HepG2 (cell line): ENCODE results near the gene RAPGEF6. TPM values are rescaled to one million over a fixed set of nuclear protein-coding genes. Genes with fewer than 3 reads are reported as not detected.
A peak's percentile ranks its signal among the peaks of the same experiment; 100 is the strongest.

Source experiments
- ATAC-seq: fragments of 200-7000 bp; cut with Tn5 transposase; 3 replicates; pipeline ENCODE4 v1.9.1; 2020; ENCODE audit warnings: mild to moderate bottlenecking, moderate library complexity
- BruUV-seq: library from RNA; stranded (reverse); fragments of 400-500 nt; replicated peaks from 2 replicates; lab custom pipeline; 2021; lab: Mats Ljungman, UMichigan
- CTCF ChIA-PET: fragments of 300-600 bp; formaldehyde crosslinking; extraction: SDS; loops from one replicate; lab custom pipeline; 2021; ENCODE audit warnings: low total read pairs, inconsistent platforms, low intra/inter-chr PET ratio; lab: Yijun Ruan, JAX
- POLR2A ChIA-PET: fragments of 350-600 bp; sonication (Branson Sonifier 250); formaldehyde crosslinking; loops from one replicate; lab custom pipeline; 2020; ENCODE audit warnings: antibody characterized with exemption, inconsistent platforms; lab: Yijun Ruan, JAX
- DNase-seq: peaks from one replicate; pipeline ENCODE4 v3.0.0-alpha.2; 2015; ENCODE audit warnings: low spot score
- FAIRE-seq: peaks from 3 replicates; lab custom pipeline; 2011; peaks lifted over from hg19 to GRCh38; lab: Jason Lieb, UNC
- H2AFZ ChIP-seq: one replicate; pipeline ENCODE4 v1.6.1; 2011; ENCODE audit warnings: low read length, inconsistent platforms
- H3K27ac ChIP-seq: fragments of 300-600 bp; 3 replicates; pipeline ENCODE4 v1.8.0; 2011; ENCODE audit warnings: mixed run types, mild to moderate bottlenecking, mixed read lengths, low read length, inconsistent platforms; ENCODE audit not compliant: insufficient read depth; ENCODE audit errors: extremely low read length
- H3K27me3 ChIP-seq, 2 experiments: fragments of 200-600 bp in 1 of 2; 2 replicates in 1 of 2; 3 replicates in 1 of 2; pipeline versions ENCODE4 v1.6.0 to v1.8.0; 2011; ENCODE audit warnings: low read length in 2 of 2, mild to moderate bottlenecking in 2 of 2, moderate library complexity in 2 of 2, inconsistent platforms in 1 of 2; ENCODE audit not compliant: insufficient read depth in 2 of 2, control insufficient read depth in 1 of 2
- H3K36me3 ChIP-seq, 2 experiments: fragments of 200-600 bp in 1 of 2; replicated peaks in 1 of 2; 2 replicates in 1 of 2; 3 replicates in 1 of 2; pipeline versions ENCODE4 v1.5.1 to v1.8.0; 2011; ENCODE audit warnings: low read length in 2 of 2, inconsistent platforms in 1 of 2; ENCODE audit not compliant: insufficient read depth in 2 of 2, control insufficient read depth in 1 of 2
- H3K4me1 ChIP-seq: 2 replicates; pipeline ENCODE4 v1.5.1; 2012; ENCODE audit warnings: low read length, inconsistent platforms; ENCODE audit not compliant: insufficient read depth
- H3K4me2 ChIP-seq: 2 replicates; pipeline ENCODE4 v1.6.0; 2011; ENCODE audit warnings: low read depth, low read length, inconsistent platforms
- H3K4me3 ChIP-seq, 3 experiments: fragments of 200-600 bp in 1 of 3; sonication (generic), shearing (Covaris generic) in 1 of 3; replicated peaks in 1 of 3; 2 replicates each; pipeline ENCODE4 v1.5.1; 2011 to 2016; ENCODE audit warnings: low read length in 3 of 3, inconsistent platforms in 2 of 3, low read depth in 2 of 3, mild to moderate bottlenecking in 2 of 3, control low read depth in 1 of 3, mixed read lengths in 1 of 3; ENCODE audit not compliant: insufficient read depth in 1 of 3
- H3K79me2 ChIP-seq: one replicate; pipeline ENCODE4 v1.6.1; 2011; ENCODE audit warnings: low read length, inconsistent platforms; ENCODE audit not compliant: insufficient read depth
- H3K9ac ChIP-seq: 2 replicates; pipeline ENCODE4 v1.6.0; 2011; ENCODE audit warnings: mild to moderate bottlenecking, low read depth, low read length, inconsistent platforms; ENCODE audit not compliant: insufficient read depth
- H3K9me3 ChIP-seq: 2 replicates; pipeline ENCODE4 v1.5.1; 2012; ENCODE audit warnings: mild to moderate bottlenecking, low read length
- H4K20me1 ChIP-seq: 2 replicates; pipeline ENCODE4 v1.6.0; 2011; ENCODE audit warnings: inconsistent platforms, mild to moderate bottlenecking, low read length, moderate library complexity; ENCODE audit not compliant: insufficient read depth
- GFI1 ChIP-seq: sonication (generic); formaldehyde crosslinking; IDR thresholded peaks from 2 replicates; pipeline ENCODE4 v1.5.0; 2020; ENCODE audit warnings: missing genetic modification reagents, mild to moderate bottlenecking, borderline replicate concordance
- PLSCR1 ChIP-seq: sonication (generic); formaldehyde crosslinking; IDR thresholded peaks from 2 replicates; pipeline ENCODE4 v1.5.0; 2020; ENCODE audit warnings: missing genetic modification reagents, mild to moderate bottlenecking, borderline replicate concordance
- ZNF121 ChIP-seq: sonication (generic); formaldehyde crosslinking; IDR thresholded peaks from 2 replicates; pipeline ENCODE4 v1.5.0; 2020; ENCODE audit warnings: mild to moderate bottlenecking, missing genetic modification reagents
- ZNF770 ChIP-seq: sonication (generic); formaldehyde crosslinking; IDR thresholded peaks from 2 replicates; pipeline ENCODE4 v1.5.0; 2020; ENCODE audit warnings: mild to moderate bottlenecking, missing genetic modification reagents
- WGBS: methylation state at CpG from one replicate; pipeline ENCODE4 v1.1.6; 2017; ENCODE audit warnings: low lambda C conversion rate; 5-methylcytosine and 5-hydroxymethylcytosine counted together
- in situ Hi-C: cut with HindIII; loops from 2 replicates; pipeline ENCODE4 v1.10.0; 2017; ENCODE audit warnings: low pct_unique_long_range_greater_than_20kb; ENCODE audit not compliant: extremely low pct_ligation_motif_present
- intact Hi-C: fragments of 100-400 bp; cut with micrococcal nuclease; formaldehyde crosslinking; loops from one replicate; pipeline ENCODE4 v1.10.0; 2022; ENCODE audit not compliant: unreplicated experiment
- polyA plus RNA-seq, 8 experiments: library from polyadenylated mRNA; depleted of rRNA in 3 of 8; stranded (reverse) in 7 of 8; unstranded in 1 of 8; fragments of >200 nt; fragmentation: Illumina TruSeq in 4 of 8; extraction: Trizol in 4 of 8; gene quantifications; 2 replicates each; pipeline versions ENCODE4 v1.2.1 to v1.2.3, GENCODE V29; 2011 to 2016; ENCODE audit warnings: low read depth in 4 of 8, missing spikeins in 1 of 8, mixed read lengths in 1 of 8; ENCODE audit not compliant: insufficient read depth in 1 of 8
- total RNA-seq, 5 experiments: library from RNA; depleted of rRNA; stranded (reverse); fragments of >200 nt; fragmentation: Illumina TruSeq; extraction: Trizol; gene quantifications; 2 replicates each; pipeline ENCODE4 v1.2.3, GENCODE V29; 2016; ENCODE audit warnings: low read depth in 1 of 5

RAPGEF6 gene
- total and polyA plus RNA-seq, 2 of the 13 experiments (the other 11 are each of a cell fraction or from before 2014, with no cell fraction given) = 7.7 to 24.6 TPM

- WGBS = 87% methylated on average over 11 of the region's 11 CpGs
- FAIRE-seq (no peak), DNase-seq (no peak), ATAC-seq (no peak)
- Histone ChIP-seq H3K27me3 (no peaks in the 10 kb centered on the region), H4K20me1 (peaks cover 2% of the 10 kb centered on the region; the same call in 1 of the 2 replicates), H3K4me1 (peaks cover 67% of the 10 kb centered on the region), H3K79me2 (peaks cover 99% of the 10 kb centered on the region), H3K4me2 (no peak overlapping the region), H3K9ac (no peak overlapping the region), H3K9me3 (no peaks in the 10 kb centered on the region), H3K36me3 (peaks cover 1 to 3% of the 10 kb centered on the region in 2 experiments; a peak in 1 of 5 replicates), H3K4me3 (no peak overlapping the region), H3K27ac (no peak overlapping the region), H2AFZ (no peak overlapping the region)
- POLR2A ChIA-PET = no interaction called here
- TF ChIP-seq ZNF770 (CRISPR knock-in tag) (peak; percentile 41; the same call in 1 of the 2 replicates), PLSCR1 (no peak), GFI1 (CRISPR knock-in tag) (no peak), ZNF121 (peak; percentile 25; the same call in 1 of the 2 replicates)
- CTCF ChIA-PET = no interaction called here
- no TSS peak for BruUV-seq
- in situ Hi-C loops = loop anchor here (10.0 kb wide), 1 partner anchor 388 kb away; no protein-coding TSS in a partner anchor
- intact Hi-C loops = no loop called here
These were observed 17.7 kb downstream of the RAPGEF6 start for GRCh38 chr5:131617140-131617822.
